HG02938 (cell line): Measurements from ENCODE around the gene HHAT.
"Not testable (repeated sequence)": the region's sequence is repeated elsewhere in the genome, so short reads cannot be mapped to it uniquely, and the experiment has no call there.

Source experiments
- ATAC-seq: cut with Tn5 transposase; IDR thresholded peaks from one replicate; pipeline ENCODE4 v1.9.1; 2021; ENCODE audit warnings: mild to moderate bottlenecking, moderate library complexity; ENCODE audit not compliant: unreplicated experiment

Gene HHAT

DNA sequence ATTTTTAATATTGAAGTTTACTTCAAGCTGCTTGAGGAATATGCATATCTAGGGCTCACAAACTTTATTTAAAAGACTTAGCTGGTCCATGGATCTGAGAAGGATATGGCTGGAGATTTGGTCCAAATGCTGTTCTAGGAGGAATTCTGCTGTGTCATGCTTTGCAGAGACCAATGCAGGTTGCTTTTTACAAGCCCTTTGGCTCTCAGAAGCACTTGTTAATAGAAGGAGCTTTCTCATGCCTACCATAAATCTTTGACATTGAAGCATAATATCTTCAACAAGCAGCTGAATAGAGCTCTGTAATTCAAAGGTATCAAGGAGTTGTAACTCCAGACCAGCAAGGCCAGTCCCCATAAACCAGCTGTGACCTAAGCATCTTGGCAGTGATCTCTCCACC lies 299.1 kb downstream of the HHAT start:
- no peak for ATAC-seq

DNA sequence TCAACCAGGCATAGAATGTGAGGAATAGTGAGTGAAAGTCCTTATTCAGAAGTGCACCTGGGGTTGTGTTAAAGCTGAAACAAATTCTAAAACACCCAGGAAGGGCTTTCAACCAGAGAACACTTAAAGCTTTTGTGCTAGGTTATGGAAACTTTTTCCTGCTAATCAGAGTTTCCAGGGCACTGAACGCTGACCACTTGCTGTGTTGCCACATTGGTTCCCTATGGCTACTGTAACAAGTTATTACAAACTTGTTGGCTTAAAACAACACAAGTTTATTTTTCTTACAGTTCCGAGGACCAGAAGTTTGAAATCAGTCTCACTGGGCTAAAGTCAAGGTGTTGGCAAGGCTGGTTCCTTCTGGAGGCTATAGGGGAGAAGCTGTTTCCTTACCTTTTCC lies 300.6 kb downstream of the HHAT start:
- ATAC-seq, result no peak

DNA sequence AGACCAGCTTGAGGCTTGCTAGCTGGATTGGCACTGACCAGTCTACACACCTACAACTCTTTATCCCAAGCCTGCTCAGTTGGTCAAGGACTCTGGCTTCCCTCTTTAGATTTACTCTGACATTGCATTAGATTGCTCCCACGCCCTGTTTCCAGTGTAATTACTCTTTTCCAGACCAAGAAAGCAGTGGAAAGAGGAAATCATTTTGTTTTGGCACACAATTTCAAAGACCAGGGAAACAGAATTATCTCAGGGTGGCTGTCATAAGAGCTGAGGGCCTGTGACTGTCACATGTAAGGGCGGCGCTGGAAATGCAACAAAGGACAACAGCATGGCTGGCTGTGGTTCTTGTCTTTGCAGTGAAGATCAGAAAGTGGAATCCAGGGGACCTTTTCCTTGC lies 302.7 kb downstream of the HHAT start:
- no peak for ATAC-seq

DNA sequence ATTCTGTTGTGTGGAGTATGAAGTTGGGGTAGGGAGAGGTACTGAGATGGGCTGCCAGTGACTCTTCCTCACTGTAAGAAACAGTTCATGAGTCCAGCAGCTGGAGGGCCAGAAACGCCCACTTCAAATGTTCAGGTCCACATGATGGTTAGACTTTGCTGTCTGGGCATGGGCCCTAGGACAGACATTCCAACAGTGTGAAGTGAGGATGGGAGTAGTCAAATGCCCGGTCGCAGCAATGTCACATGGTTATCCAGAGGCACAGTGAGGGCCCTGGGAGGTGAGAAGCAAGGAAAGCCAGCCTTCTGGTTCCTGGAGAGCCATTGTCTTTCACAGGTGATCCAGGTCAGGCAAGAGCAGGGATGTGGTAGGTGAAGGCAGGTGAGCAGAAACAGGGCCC lies 304.4 kb downstream of the HHAT start:
- ATAC-seq, result no peak

DNA sequence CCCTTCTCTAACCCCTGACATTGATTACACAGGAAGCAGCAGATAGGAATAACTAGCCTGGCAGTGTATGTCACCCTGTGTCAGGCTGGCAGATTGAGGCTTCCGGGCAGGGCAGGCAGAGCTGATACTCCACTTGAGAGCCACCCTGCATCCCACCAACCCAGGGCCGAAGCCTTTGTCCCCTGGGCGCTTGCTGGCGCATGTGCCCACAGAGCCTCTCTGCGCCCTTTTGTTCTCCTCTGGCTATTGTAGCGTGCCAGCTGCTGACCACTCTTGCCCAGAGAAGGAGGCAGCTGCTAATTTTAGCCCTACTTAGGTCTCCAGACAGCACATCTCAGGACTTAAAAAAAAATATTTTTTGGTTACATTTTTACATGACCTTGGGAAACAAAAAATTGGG lies 304.9 kb downstream of the HHAT start:
- no peak for ATAC-seq

DNA sequence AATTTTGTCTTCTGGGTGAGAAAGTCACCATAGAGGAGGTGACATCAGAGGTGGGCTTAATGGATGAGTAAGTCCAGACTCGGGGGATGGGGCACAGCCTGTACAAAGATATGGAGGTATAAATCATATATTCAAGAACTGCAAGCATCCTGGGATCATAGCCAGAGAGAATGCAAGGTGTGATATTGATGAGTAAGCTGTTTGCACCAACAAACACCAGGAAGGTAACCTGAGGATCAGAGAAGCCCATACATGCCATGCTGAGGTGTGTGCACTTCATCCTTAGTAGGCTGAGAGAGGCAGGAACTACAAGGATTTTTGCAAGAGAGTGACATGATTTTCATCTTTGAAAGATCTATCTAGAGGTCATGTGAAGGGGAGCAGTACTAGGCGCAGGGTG lies 306.4 kb downstream of the HHAT start:
- no peak for ATAC-seq

DNA sequence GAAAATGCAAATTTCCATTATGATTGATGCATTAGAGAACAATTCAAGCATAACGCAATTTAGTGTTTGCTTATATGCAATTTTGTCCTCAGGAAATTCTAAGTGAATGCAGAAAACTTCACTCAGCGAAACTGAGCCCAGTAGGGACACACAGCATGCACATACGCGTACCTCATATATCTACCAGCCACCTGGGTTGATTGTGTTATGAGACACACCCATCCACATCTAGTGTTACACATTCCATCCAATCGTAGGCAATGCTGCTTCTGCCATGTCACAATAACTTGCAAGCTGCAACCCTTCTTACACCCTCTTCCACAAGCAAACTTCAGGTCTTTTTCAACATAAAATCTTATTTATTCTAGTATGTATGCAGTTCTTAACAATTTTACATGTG lies 312.9 kb downstream of the HHAT start:
- ATAC-seq, result no peak

DNA sequence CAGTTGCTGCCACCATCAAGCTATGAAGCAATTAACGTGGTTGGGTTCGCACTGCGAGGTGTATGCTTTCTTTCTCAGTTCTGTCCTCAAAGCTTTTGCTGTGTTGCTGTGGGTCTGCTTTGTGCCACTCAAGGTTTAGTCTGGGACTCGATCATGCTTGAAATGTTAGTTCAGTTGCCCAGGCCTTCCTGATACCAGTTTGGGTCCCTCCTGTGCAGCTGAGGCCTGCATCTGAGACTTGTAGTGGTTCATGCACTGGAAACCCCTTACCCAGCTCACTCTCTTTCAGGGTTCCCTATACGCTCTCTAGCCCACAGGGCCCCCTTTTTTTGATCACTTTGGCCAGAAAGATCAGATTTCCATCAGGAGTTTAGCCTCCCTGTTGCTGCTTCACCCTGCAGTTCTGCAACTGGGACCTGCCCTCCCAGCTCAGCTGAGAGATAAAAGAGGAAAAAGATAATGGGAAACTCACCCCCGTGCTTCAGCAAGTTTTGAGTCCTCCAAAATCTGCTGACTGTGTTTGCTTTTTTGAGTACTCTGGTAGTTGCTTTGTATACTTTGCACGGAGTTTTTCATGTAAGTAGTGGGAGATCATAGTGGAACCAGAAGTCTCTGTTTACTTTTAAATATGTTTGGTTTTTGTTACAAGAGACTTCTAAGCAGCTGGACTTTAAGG lies 317.0 kb downstream of the HHAT start:
- ATAC-seq, result no peak

DNA sequence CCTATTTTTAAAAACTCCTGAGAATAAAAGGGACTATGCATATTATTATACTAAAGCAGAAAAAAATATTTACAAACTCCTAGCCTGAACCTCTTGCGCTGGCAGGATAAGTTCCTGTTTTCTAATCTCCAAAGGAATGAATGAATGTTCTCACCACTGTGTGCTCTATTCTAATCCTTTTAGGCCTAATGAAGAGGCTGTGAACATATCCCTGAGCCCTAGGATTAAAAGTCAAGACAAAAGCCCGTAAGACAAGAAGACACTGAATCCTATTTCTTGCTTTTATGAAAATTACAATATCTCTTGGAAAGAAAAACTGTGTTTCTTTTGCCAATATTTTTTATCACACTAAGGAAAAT lies 317.5 kb downstream of the HHAT start:
- ATAC-seq, result no peak

DNA sequence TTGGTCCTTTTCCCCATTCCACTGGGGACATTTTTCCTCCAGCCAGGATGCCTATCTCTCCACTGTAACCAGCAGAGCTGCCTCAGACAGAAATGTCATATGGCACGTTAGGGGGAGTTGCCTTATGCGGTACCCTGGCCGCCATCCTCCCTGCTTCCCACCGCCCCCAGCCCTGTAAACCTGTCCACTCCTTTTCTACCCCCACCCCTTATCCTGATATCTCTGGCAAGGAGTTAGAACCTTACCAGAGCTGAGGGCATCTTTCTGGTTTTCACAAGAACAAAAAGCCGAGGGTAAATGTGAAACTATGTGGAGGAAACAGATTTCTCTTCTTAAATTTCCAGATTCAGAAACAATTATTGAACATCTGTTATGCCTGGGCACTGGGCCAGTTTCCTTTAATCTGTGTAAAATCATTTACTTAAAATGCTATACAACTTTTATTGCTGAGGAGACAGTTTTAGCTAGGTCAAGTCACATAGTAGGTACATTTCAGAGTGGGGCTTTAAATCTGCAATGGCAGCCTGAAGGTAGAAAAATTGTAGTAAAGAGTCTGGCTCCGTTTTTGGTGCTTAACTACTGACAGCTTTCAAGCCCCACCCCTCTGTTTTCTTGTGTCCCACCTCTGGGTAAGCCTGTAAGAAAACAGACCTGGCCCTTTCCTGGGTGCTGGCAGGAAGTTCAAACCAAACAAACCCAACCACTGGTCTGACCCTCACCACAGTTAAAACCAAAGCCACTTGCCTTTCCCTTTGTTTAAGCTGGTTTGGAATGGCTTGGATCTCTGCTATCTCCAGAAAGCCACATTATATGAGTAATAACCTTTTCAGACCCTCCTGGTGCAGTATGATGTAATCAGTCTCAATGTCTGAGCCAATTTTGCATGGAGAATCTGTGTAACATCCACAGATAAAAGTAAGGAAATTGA lies 319.0 kb downstream of the HHAT start:
- no peak for ATAC-seq

DNA sequence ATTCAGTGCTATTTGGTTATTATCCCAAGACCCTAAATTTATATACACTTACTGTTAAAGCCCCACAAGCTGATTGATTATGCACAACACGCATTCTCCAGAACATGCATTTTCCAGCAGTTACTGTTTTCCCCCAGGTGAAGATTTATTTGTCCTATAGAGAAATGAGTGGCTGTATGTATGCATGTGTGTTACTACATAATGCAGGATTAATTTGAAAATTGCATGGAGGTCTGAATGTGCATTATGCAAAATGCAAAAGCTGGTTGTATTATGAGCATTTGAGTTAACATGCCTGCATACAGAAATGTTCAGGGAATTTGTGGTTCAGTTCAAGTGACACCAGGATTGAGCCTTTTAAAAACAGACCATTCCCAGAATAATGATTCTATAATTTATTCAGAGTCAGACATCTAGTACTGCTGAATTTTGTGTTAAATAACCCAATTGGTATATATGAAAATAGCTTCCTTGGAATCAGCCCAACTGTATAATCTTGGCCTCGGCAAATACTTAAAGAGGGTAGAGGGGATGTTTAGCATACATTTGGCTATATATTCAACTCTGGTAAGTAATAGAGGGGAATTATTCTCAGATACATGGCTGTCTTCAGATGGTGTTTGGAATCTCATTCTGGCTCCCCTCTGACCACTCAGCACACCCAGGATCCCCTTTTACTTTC lies 320.0 kb downstream of the HHAT start:
- ATAC-seq, result no peak

DNA sequence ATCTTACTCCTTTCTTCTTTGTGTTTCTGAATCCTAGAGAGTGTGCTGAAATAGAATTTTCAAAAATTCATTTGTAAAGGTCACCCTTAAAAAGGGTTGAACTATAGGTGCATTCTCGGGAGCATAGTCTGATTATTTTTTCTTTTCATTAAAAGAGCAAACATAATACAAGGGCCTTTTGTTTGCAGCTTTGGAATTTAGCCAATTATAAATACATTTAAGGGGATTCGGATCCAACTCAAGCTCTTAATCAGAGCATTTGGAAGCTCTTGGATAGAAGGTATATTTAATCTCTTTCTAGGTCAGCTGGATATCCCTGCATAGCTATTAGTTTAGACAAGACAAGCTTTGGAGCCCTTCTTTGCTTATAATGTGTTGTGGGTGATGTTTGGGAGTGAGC lies 321.7 kb downstream of the HHAT start:
- no peak for ATAC-seq

DNA sequence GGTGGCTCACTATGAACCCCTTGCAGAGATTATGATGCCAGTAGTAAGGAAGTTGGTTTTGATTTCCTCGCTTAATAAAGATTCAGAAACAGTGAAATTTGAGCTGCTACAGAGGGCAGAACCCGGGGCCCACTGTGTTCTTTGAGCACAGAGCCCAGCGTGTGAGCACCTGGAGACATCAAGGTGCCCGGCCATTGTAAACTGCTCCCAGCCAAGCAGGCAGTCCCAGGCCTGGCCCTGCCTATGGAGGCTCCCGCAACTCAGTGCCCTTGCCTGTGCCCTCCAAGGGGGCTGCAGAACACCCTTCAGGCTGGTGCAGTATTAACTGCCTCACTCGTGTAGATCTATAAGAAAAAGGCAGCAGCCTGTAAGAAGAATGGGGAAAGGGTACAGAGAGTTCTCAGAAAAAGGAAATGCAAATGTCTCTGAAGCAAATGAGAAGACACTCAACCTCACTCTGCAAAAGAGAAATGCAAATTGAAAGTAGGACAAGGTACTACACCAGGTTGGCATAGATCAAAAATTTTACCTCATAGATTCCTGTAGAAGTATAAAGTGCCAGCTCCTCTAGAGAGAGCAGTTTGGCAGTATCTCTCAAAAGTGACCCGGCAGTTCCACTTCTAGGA lies 323.7 kb downstream of the HHAT start:
- ATAC-seq, result no peak

DNA sequence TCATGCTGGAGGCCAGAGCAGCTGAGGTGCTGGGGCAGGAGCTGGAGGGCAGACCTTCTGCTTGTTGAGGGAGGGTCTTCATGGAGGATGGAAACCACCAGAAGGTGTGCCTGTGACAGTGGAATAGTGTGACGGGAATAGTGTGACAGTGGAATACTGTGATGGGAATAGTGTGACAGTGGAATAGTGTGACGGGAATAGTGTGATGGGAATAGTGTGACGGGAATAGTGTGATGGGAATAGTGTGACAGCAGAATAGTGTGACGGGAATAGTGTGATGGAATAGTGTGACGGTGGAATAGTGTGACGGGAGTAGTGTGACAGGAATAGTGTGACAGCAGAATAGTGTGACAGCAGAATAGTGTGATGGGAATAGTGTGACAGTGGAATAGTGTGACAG lies 325.1 kb downstream of the HHAT start:
- ATAC-seq, result no peak

DNA sequence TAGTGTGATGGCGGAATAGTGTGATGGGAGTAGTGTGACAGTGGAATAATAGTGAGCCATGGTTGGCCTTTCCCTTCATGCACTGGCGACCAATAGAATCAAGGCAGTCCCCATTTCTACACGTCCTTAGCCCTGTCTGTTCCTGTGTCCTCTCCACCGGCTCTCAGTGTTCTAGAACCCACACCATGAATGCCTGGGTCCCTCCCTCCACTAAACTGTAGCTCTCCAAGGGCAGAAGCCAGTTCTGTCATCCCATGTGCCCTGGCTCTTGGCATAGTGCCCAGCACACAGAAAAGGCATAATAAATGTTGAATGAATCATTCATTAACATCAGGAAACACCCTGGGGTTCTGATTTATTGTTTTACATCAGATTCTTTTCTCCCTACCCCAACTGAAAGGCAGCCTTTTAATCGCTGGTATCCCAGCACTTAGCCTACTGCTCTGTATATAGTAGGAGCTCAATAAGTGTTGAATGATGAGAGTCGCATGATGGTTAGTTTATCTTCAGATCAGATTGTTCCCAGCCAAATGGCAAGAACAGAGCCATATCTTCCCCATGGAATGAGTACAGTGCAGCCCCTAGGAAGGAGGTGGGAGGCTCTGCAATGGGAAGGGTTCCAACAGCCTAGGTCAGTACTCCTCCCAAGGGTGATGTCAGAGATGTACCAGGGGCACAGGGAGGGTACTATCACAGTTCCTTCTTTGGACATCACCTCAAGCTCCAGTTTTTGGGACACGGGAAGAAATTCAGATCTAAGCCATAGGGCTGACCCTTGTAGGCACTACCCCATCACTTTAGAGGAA lies 325.7 kb downstream of the HHAT start:
- ATAC-seq, result no peak

DNA sequence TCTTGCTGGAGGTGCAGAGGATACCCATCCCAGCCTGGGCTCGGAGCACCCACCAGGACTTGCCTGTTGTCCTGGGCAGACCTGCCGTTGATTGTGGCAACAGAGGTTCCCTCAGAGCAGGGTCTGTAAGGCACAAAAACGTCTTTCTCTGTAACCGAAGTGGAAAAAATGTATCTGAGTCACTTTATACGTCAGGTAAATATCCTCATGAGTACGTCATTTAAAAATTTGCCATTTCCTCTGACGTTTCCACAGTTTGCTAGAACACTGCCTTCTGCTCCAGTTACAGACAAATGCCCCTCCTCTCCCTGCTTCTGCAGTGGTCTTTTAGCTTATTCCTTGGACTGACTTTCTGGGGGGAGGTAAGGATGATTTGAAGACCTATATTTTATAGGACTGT lies 326.8 kb downstream of the HHAT start:
- ATAC-seq, result no peak

DNA sequence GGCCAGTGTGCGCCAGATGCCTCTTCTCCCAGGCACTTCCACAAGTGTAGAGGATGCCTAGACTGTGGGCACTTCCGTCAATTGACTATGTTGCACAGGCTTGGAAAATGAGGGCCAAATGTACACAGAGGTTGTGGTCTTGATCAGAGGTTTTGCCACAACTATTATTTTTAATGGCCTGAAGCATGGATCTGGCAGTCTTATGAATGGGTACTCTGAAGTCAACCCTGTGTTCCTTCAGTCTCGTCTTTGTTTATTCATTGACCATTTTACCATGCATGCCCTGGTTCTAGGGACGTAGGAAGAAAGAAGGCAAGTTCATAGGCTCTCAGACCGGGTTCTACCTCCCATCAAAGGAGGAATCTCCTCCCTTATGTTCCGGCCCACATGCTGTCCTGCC lies 329.1 kb downstream of the HHAT start:
- no peak for ATAC-seq

DNA sequence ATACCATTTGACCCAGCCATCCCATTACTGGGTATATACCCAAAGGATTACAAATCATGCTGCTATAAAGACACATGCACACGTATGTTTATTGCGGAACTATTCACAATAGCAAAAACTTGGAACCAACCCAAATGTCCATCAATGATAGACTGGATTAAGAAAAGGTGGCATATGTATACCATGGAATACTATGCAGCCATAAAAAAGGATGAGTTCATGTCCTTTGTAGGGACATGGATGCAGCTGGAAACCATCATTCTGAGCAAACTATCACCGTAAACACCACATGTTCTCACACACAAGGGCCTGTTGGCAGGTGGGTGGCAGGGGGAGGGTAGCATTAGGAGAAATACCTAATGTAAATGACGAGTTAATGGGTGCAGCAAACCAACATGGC lies 332.8 kb downstream of the HHAT start:
- ATAC-seq, result not testable (repeated sequence)

DNA sequence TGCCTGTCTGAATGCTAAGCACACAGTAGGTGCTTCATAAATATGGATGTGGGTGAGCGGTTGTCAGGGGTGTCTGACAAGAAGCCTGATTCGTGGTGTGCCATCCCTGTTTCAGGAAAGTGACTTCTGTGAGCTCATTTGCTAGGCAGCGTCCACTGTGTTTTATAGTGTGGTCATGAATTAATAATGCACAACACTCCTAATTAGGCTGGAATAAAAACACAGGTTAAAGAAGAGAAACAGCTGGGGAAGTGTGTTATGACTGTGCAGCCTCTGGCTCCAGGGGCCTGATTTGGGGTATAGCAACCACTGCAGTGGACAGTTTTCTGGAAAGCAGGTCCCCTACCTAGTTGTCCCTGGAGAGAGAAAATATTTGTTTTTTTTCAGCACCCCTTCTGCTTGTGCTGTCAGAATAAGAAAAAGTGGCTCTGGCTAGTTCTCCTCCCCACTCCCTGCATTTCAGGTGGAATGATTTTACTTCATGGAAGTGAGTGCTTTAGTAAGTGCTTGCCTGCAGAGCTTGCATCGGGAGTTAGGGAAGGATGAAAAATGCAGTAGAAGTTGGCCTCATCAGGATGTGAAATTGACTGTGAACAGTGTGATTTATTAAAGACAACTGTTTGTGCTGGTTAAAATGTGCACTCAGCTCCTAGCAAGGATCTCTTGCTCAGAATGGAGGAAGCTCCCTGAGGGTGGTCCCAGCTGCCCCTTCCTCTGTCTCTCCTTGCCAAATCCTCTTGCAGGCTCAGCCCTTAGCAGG lies 333.8 kb downstream of the HHAT start:
- no peak for ATAC-seq
